ENCODE data around the gene UTF1.

Gene UTF1

DNA sequence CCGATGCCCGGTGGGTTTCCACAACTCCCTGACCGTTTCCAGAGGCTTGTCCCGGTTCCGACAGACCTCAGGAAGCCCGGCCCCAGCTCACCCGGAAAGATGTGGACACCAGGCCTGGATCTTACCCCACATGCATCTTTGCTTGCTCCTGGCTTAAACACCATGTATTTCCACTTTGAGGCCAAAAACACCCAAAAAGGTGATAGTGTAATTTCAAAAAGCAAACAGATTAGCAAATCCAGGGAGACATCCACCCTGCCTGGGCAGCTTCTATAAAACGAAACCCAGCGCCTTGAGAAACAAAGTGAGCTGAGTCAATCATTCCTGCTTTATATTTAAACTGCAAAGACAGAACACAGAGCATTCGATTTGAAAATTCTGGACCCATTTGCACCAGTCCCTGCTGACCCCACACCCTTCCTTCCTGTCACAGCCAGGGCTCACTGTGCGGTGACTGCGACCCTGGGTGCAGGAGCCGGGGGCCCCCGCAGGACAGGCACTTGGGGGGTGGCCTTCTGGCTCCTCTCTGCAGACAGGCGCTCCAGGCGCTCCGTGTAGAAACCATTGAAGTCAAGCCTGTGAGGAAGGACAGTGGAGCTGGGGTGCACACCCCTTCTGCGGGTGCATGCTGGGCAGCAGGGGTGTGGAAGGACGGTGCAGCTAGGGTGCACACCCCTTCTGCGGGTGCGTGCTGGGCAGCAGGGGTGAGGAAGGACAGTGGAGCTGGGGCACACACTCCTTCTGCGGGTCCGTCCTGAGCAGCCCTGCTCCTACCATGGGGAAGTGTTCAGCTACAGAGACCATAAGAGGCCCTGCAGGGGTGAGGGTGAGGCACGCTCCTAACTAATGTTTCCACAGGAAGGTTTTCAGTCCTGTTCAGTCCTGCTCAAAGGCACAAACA, 49.6 kb downstream of the UTF1 start:
- DNase-seq (ENCODE audit: low spot score): no peak

DNA sequence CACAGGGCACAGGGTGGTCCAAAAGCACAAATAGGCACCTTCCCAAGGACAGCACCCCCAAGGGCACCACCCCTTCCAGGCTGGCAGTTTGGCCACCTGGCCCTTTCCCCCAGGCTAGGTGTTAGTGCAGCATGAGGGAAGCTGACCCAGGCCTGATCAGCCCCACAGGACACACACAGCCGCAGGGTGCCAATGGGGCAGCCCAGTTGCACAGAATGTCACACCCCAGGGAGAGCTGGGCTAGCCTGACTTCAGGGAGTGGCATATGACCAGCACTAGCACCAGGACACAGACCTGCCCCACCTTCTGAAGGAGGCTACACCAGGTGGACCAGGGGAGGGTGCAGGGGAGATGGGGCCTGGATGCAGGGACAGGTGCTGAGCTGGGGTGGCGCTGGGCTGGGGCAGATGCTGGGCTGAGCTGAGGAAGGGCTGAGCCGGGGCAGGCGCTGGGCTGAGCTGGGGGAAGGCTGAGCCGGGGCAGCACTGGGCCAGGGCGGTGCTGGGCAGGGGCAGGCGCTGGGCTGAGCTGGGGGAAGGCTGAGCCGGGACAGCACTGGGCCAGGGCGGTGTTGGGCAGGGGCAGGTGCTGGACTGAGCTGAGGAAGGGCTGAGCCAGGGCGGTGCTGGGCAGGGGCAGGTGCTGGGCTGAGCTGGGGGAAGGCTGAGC, 50.5 kb downstream of the UTF1 start:
- DNase-seq (ENCODE audit: low spot score): no peak

DNA sequence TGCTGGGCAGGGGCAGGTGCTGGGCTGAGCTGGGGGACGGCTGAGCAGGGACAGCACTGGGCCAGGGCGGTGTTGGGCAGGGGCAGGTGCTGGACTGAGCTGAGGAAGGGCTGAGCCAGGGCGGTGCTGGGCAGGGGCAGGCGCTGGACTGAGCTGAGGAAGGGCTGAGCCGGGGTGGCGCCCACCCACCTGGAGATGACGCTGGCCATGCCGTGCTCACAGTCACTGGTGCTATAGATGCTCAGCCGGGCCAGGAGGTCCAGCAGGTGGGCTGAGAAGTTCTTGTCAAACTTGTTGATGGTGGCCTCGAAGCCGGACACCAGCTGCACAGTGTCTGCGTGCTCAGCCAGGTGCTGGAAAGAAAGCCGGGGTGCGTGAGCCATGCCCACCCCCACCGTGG, 51.1 kb downstream of the UTF1 start:
- DNase-seq (ENCODE audit: low spot score): no peak
